Liver (tissue), 2 donors: Measurements from ENCODE around the gene SLC19A3.

Source experiments
- GABPA ChIP-seq, 2 donors: IDR thresholded peaks in 1 of 2; conservative IDR thresholded peaks in 1 of 2; 2 replicates each; pipeline ENCODE4 v1.6.1; 2016; ENCODE audit warnings: antibody characterized with exemption in 2 of 2, mild to moderate bottlenecking in 1 of 2, moderate library complexity in 1 of 2
- RXRA ChIP-seq, 2 donors: IDR thresholded peaks; 2 replicates each; pipeline ENCODE4 v1.6.1; 2017 to 2018; ENCODE audit warnings: antibody characterized with exemption in 2 of 2, mild to moderate bottlenecking in 1 of 2
- YY1 ChIP-seq: IDR thresholded peaks from 2 replicates; pipeline ENCODE4 v1.6.1; 2016; ENCODE audit warnings: antibody characterized with exemption, mild to moderate bottlenecking
- TF ChIP-seq, protein P1 (sequence below): IDR thresholded peaks from 2 replicates; pipeline ENCODE4 v1.6.1; 2016; ENCODE audit warnings: antibody characterized with exemption
- TF ChIP-seq, protein P2 (sequence below): IDR thresholded peaks from 2 replicates; pipeline ENCODE4 v1.6.1; 2016; ENCODE audit warnings: antibody characterized with exemption
- donor health status: healthy.

- TF ChIP-seq, protein P1, sequence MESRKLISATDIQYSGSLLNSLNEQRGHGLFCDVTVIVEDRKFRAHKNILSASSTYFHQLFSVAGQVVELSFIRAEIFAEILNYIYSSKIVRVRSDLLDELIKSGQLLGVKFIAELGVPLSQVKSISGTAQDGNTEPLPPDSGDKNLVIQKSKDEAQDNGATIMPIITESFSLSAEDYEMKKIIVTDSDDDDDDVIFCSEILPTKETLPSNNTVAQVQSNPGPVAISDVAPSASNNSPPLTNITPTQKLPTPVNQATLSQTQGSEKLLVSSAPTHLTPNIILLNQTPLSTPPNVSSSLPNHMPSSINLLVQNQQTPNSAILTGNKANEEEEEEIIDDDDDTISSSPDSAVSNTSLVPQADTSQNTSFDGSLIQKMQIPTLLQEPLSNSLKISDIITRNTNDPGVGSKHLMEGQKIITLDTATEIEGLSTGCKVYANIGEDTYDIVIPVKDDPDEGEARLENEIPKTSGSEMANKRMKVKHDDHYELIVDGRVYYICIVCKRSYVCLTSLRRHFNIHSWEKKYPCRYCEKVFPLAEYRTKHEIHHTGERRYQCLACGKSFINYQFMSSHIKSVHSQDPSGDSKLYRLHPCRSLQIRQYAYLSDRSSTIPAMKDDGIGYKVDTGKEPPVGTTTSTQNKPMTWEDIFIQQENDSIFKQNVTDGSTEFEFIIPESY: no peak
- no peak for TF ChIP-seq YY1
- TF ChIP-seq GABPA (IDR thresholded peaks at IDR 0.05 in 1 of 2, conservative IDR thresholded peaks at IDR 0.05 in 1 of 2): no peak
- TF ChIP-seq, protein P2, sequence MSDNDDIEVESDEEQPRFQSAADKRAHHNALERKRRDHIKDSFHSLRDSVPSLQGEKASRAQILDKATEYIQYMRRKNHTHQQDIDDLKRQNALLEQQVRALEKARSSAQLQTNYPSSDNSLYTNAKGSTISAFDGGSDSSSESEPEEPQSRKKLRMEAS: no peak
- TF ChIP-seq RXRA (IDR thresholded peaks at IDR 0.05): no peak
Measured at GRCh38 chr2:227745594-227745993, 27.8 kb upstream of the SLC19A3 start, which contains the start of gene SCYGR8.
